Suprapubic skin (tissue), 4 donors: ENCODE results near the gene SENP2. TPM values are rescaled to one million over a fixed set of nuclear protein-coding genes. Genes with fewer than 3 reads are reported as not detected.

ENCODE experiments used
- DNase-seq, 2 donors: peaks; one replicate each; pipeline ENCODE4 v3.0.0-alpha.2; 2019; ENCODE audit warnings: low spot score in 2 of 2
- H3K27ac ChIP-seq: fragments of 200-600 bp; sonication (generic); one replicate; pipeline ENCODE4 v1.5.1; 2019
- H3K27me3 ChIP-seq: fragments of 200-600 bp; sonication (generic); one replicate; pipeline ENCODE4 v1.5.1; 2019
- H3K36me3 ChIP-seq: fragments of 200-600 bp; sonication (generic); one replicate; pipeline ENCODE4 v1.5.1; 2019
- H3K4me1 ChIP-seq: fragments of 200-600 bp; sonication (generic); one replicate; pipeline ENCODE4 v1.5.1; 2019
- H3K4me3 ChIP-seq: fragments of 200-600 bp; sonication (generic); one replicate; pipeline ENCODE4 v1.5.1; 2019; ENCODE audit warnings: mild to moderate bottlenecking
- H3K9me3 ChIP-seq: fragments of 200-600 bp; sonication (generic); one replicate; pipeline ENCODE4 v1.5.1; 2019
- CTCF ChIP-seq, 2 donors: fragments of 200-600 bp in 1 of 2; fragments of 450-650 bp in 1 of 2; sonication (generic) in 1 of 2; IDR thresholded peaks; one replicate each; pipeline ENCODE4 v1.5.1; 2016 to 2019; ENCODE audit warnings: antibody characterized with exemption in 2 of 2, mild to moderate bottlenecking in 1 of 2, moderate library complexity in 1 of 2
- EP300 ChIP-seq: sonication (generic); formaldehyde crosslinking; IDR thresholded peaks from one replicate; pipeline ENCODE4 v1.6.1; 2017; ENCODE audit warnings: antibody characterized with exemption
- POLR2A ChIP-seq, 2 donors: fragments of 450-650 bp; IDR thresholded peaks; one replicate each; pipeline ENCODE4 v1.6.1; 2017; ENCODE audit warnings: antibody characterized with exemption in 2 of 2, mild to moderate bottlenecking in 2 of 2, moderate library complexity in 2 of 2
- POLR2AphosphoS5 ChIP-seq, 3 donors: sonication (generic); formaldehyde crosslinking; IDR thresholded peaks; one replicate each; pipeline ENCODE4 v1.6.1; 2017; ENCODE audit warnings: antibody characterized with exemption in 3 of 3
- WGBS: methylation state at CpG from one replicate; pipeline ENCODE4 v1.1.5; 2018; 5-methylcytosine and 5-hydroxymethylcytosine counted together
- total RNA-seq, 4 donors: library from RNA; depleted of rRNA; stranded (reverse); fragments of >200 nt; gene quantifications; one replicate each; pipeline ENCODE4 v1.1.0, GENCODE V29; 2016

Gene SENP2
- total RNA-seq, 4 donors from 2014 or later: 23.1 to 34.2 (median 28.1) TPM

DNA sequence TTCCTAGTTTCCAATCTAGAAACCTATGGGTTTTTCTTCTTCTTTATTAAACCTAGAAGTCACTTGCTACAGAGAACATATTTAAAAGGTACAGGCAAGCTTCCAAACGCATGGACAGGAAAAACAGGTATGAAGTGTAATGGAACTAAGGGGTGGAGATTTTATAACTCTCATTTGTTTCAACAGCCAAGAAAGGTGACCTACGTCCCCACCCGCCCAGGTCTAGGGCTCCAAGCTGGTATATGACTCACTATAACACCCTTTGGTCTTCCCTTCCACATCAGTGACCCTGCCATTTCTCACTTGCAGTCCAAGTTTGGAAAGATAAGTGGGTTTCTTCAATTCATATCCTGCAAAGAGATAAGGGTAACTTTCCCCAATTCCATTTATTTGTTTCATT lies 27.7 kb upstream of the SENP2 start:
- H3K4me1 ChIP-seq: peaks cover 27% of the 10 kb centered on the region
- H3K27ac ChIP-seq: peak overlapping the region; percentile 90
- H3K27me3 ChIP-seq: peaks cover 9% of the 10 kb centered on the region
- no peaks in the 10 kb centered on the region for H3K36me3 ChIP-seq
- H3K4me3 ChIP-seq: no peak overlapping the region
- TF ChIP-seq CTCF (IDR thresholded peaks at IDR 0.05) (no peak), EP300 (no peak)
- 50% methylated on average over 3 of the region's 3 CpGs for WGBS
- no peaks in the 10 kb centered on the region for H3K9me3 ChIP-seq
- DNase-seq: no peak

GRCh38 chr3:185559706-185560090 lies 26.4 kb upstream of the SENP2 start:
- H3K27me3 ChIP-seq: peaks cover 9% of the 10 kb centered on the region
- peaks cover 27% of the 10 kb centered on the region for H3K4me1 ChIP-seq
- H3K36me3 ChIP-seq: no peaks in the 10 kb centered on the region
- WGBS: 80% methylated on average over 12 of the region's 12 CpGs
- no peak for DNase-seq
- TF ChIP-seq POLR2AphosphoS5 (IDR thresholded peaks at IDR 0.05) (no peak), CTCF (IDR thresholded peaks at IDR 0.05) (no peak), EP300 (no peak), POLR2A (IDR thresholded peaks at IDR 0.05) (no peak)
- H3K9me3 ChIP-seq: no peaks in the 10 kb centered on the region
- no peak overlapping the region for H3K4me3 ChIP-seq
- no peak overlapping the region for H3K27ac ChIP-seq

- H3K4me1 ChIP-seq: peaks cover 23% of the 10 kb centered on the region
- no peak overlapping the region for H3K4me3 ChIP-seq
- peaks cover 9% of the 10 kb centered on the region for H3K27me3 ChIP-seq
- DNase-seq: no peak
- WGBS: 80% methylated on average over 13 of the region's 13 CpGs
- no peaks in the 10 kb centered on the region for H3K36me3 ChIP-seq
- TF ChIP-seq POLR2AphosphoS5 (IDR thresholded peaks at IDR 0.05) (no peak), EP300 (no peak), CTCF (IDR thresholded peaks at IDR 0.05) (no peak), POLR2A (IDR thresholded peaks at IDR 0.05) (no peak)
- H3K9me3 ChIP-seq: no peaks in the 10 kb centered on the region
- no peak overlapping the region for H3K27ac ChIP-seq
Measured at GRCh38 chr3:185560676-185561075, 25.4 kb upstream of the SENP2 start.

GRCh38 chr3:185561374-185561943 lies 24.6 kb upstream of the SENP2 start:
- Histone ChIP-seq H3K27ac (peak overlapping the region; percentile 48), H3K9me3 (no peaks in the 10 kb centered on the region), H3K36me3 (no peaks in the 10 kb centered on the region), H3K27me3 (peaks cover 9% of the 10 kb centered on the region), H3K4me1 (peaks cover 20% of the 10 kb centered on the region), H3K4me3 (no peak overlapping the region)
- no peak for DNase-seq
- WGBS: 82% methylated on average over 8 of the region's 8 CpGs
- TF ChIP-seq CTCF (IDR thresholded peaks at IDR 0.05): no peak
- no peak for TF ChIP-seq POLR2A (IDR thresholded peaks at IDR 0.05)

GRCh38 chr3:185561958-185562357 lies 24.1 kb upstream of the SENP2 start:
- Histone ChIP-seq H3K27me3 (peaks cover 9% of the 10 kb centered on the region), H3K4me3 (no peak overlapping the region), H3K4me1 (peaks cover 20% of the 10 kb centered on the region), H3K36me3 (no peaks in the 10 kb centered on the region), H3K27ac (peak overlapping the region; percentile 48), H3K9me3 (no peaks in the 10 kb centered on the region)
- TF ChIP-seq CTCF (IDR thresholded peaks at IDR 0.05): no peak
- TF ChIP-seq EP300: no peak
- TF ChIP-seq POLR2AphosphoS5 (IDR thresholded peaks at IDR 0.05): no peak
- TF ChIP-seq POLR2A (IDR thresholded peaks at IDR 0.05): no peak
- WGBS: 62% methylated on average over 5 of the region's 5 CpGs
- DNase-seq: no peak
